SK-N-SH (cell line): ENCODE data around the gene SMYD3. TPM values are rescaled to one million over a fixed set of nuclear protein-coding genes. Genes with fewer than 3 reads are reported as not detected.

Experiments used
- CTCF ChIA-PET: fragments of 300-600, 350-600 bp; formaldehyde crosslinking; extraction: SDS; loops from one replicate; lab custom pipeline; 2021; lab: Yijun Ruan, JAX
- POLR2A ChIA-PET: fragments of 350-600 bp; sonication (Branson Sonifier 250); formaldehyde crosslinking; extraction: SDS; loops from one replicate; lab custom pipeline; 2020; ENCODE audit warnings: antibody characterized with exemption, inconsistent platforms; lab: Yijun Ruan, JAX
- DNase-seq: peaks from one replicate; pipeline ENCODE4 v3.0.0; 2012
- H2AFZ ChIP-seq: fragments of 200-600 bp; sonication (generic); 2 replicates; pipeline ENCODE4 v1.8.1; 2016; ENCODE audit warnings: antibody characterized with exemption, mild to moderate bottlenecking, low read depth
- H3F3A ChIP-seq: fragments of 200-600 bp; sonication (generic); replicated peaks from 2 replicates; pipeline ENCODE3; 2016; ENCODE audit warnings: antibody characterized with exemption, mild to moderate bottlenecking; ENCODE audit not compliant: insufficient read depth
- H3K27ac ChIP-seq, 2 experiments: fragments of 200-500 bp in 1 of 2; fragments of 200-600 bp in 1 of 2; sonication (Bioruptor generic) in 1 of 2; sonication (generic), shearing (Covaris generic) in 1 of 2; 2 replicates each; pipeline versions ENCODE4 v1.5.1 to v1.6.1; 2014 to 2016; ENCODE audit warnings: low read depth in 2 of 2, inconsistent platforms in 1 of 2, low read length in 1 of 2, mild to moderate bottlenecking in 1 of 2, mixed read lengths in 1 of 2
- H3K27me3 ChIP-seq: fragments of 200-600 bp; sonication (generic), shearing (Covaris generic); 2 replicates; pipeline ENCODE4 v1.6.1; 2016; ENCODE audit warnings: mixed run types; ENCODE audit not compliant: insufficient read depth
- H3K36me3 ChIP-seq, 2 experiments: fragments of 200-500 bp in 1 of 2; fragments of 200-600 bp in 1 of 2; sonication (Bioruptor generic) in 1 of 2; sonication (generic) in 1 of 2; replicated peaks in 1 of 2; 2 replicates each; pipeline versions ENCODE3 to v1.5.1; 2014 to 2016; ENCODE audit warnings: low read length in 1 of 2, mild to moderate bottlenecking in 1 of 2; ENCODE audit not compliant: insufficient read depth in 2 of 2, control insufficient read depth in 1 of 2
- H3K4me1 ChIP-seq, 2 experiments: fragments of 200-500 bp in 1 of 2; fragments of 200-600 bp in 1 of 2; sonication (Bioruptor generic) in 1 of 2; sonication (generic), shearing (Covaris generic) in 1 of 2; 2 replicates each; pipeline versions ENCODE4 v1.5.1 to v1.6.1; 2014 to 2016; ENCODE audit warnings: low read depth in 1 of 2, low read length in 1 of 2, mixed run types in 1 of 2; ENCODE audit not compliant: insufficient read depth in 2 of 2, control insufficient read depth in 1 of 2
- H3K4me2 ChIP-seq: fragments of 200-600 bp; sonication (generic), shearing (Covaris generic); 2 replicates; pipeline ENCODE4 v1.6.1; 2017; ENCODE audit warnings: mixed run types
- H3K4me3 ChIP-seq, 2 experiments: fragments of 200-500 bp in 1 of 2; fragments of 200-600 bp in 1 of 2; sonication (Bioruptor generic) in 1 of 2; sonication (generic), shearing (Covaris generic) in 1 of 2; 2 replicates each; pipeline versions ENCODE4 v1.5.1 to v1.8.1; 2014 to 2016; ENCODE audit warnings: low read depth in 2 of 2, inconsistent platforms in 1 of 2, low read length in 1 of 2, mild to moderate bottlenecking in 1 of 2, mixed read lengths in 1 of 2, moderate library complexity in 1 of 2
- H3K79me2 ChIP-seq: fragments of 200-600 bp; sonication (generic); 2 replicates; pipeline ENCODE4 v1.8.1; 2017; ENCODE audit warnings: mild to moderate bottlenecking; ENCODE audit not compliant: insufficient read depth
- H3K9ac ChIP-seq: fragments of 200-600 bp; sonication (generic); 2 replicates; pipeline ENCODE4 v1.6.1; 2017; ENCODE audit warnings: mixed run types
- H3K9me2 ChIP-seq: fragments of 200-600 bp; sonication (generic); 2 replicates; pipeline ENCODE4 v1.6.1; 2017; ENCODE audit warnings: mixed run types
- H3K9me3 ChIP-seq: fragments of 200-600 bp; sonication (generic); 2 replicates; pipeline ENCODE4 v1.6.1; 2017; ENCODE audit warnings: mixed run types, mild to moderate bottlenecking, moderate library complexity
- H4K20me1 ChIP-seq: fragments of 200-600 bp; sonication (generic); 2 replicates; pipeline ENCODE4 v1.6.1; 2017; ENCODE audit warnings: mild to moderate bottlenecking, mixed run types; ENCODE audit not compliant: insufficient read depth
- EP300 ChIP-seq, 2 experiments: IDR thresholded peaks; 2 replicates each; pipeline versions ENCODE4 v1.4.0 to v1.6.1; 2012; ENCODE audit warnings: borderline replicate concordance in 1 of 2, low read depth in 1 of 2, low read length in 1 of 2
- FOSL2 ChIP-seq: IDR thresholded peaks from 2 replicates; pipeline ENCODE4 v1.4.0; 2012; ENCODE audit warnings: low read depth, mild to moderate bottlenecking, moderate library complexity, borderline replicate concordance
- FOXJ3 ChIP-seq: sonication (generic); formaldehyde crosslinking; IDR thresholded peaks from 2 replicates; pipeline ENCODE4 v1.5.1; 2020; ENCODE audit warnings: mild to moderate bottlenecking, missing genetic modification reagents
- GABPA ChIP-seq: IDR thresholded peaks from 2 replicates; pipeline ENCODE4 v1.4.0; 2012; ENCODE audit warnings: low read depth, mild to moderate bottlenecking
- GATA2 ChIP-seq: sonication (generic); formaldehyde crosslinking; IDR thresholded peaks from 2 replicates; pipeline ENCODE4 v1.5.0; 2020; ENCODE audit warnings: mild to moderate bottlenecking, missing genetic modification reagents
- JUND ChIP-seq: IDR thresholded peaks from 2 replicates; pipeline ENCODE4 v1.4.0; 2012
- MEF2A ChIP-seq: IDR thresholded peaks from 2 replicates; pipeline ENCODE4 v1.4.0; 2012; ENCODE audit warnings: low read depth, borderline replicate concordance
- MXI1 ChIP-seq: IDR thresholded peaks from 2 replicates; pipeline ENCODE4 v1.6.1; 2012; ENCODE audit warnings: mild to moderate bottlenecking, low read depth, low read length, improper control_type of control experiment
- RCOR1 ChIP-seq: fragments of 150-350 bp; IDR thresholded peaks from 2 replicates; pipeline ENCODE4 v1.6.1; 2017; ENCODE audit warnings: antibody characterized with exemption, low read length
- RXRA ChIP-seq: IDR thresholded peaks from 2 replicates; pipeline ENCODE4 v1.4.0; 2012; ENCODE audit warnings: low read depth, mild to moderate bottlenecking, borderline replicate concordance
- YY1 ChIP-seq: IDR thresholded peaks from 2 replicates; pipeline ENCODE4 v1.4.0; 2012; ENCODE audit warnings: low read depth, mild to moderate bottlenecking
- WGBS: methylation state at CpG from one replicate; pipeline ENCODE4 v1.1.6; 2017; ENCODE audit warnings: low lambda C conversion rate; 5-methylcytosine and 5-hydroxymethylcytosine counted together
- polyA plus RNA-seq, 3 experiments: library from polyadenylated mRNA; depleted of rRNA; stranded (reverse); fragments of >200 nt; gene quantifications; 2 replicates each; pipeline ENCODE4 v1.2.3, GENCODE V29; 2012
- TF ChIP-seq, protein P1 (sequence below): IDR thresholded peaks from 2 replicates; pipeline ENCODE4 v1.6.1; 2012; ENCODE audit warnings: mild to moderate bottlenecking, low read depth, low read length, moderate library complexity
- TF ChIP-seq, protein P2 (sequence below): fragments of 150-350 bp; IDR thresholded peaks from 2 replicates; pipeline ENCODE4 v1.6.1; 2017; ENCODE audit warnings: antibody characterized with exemption, low read length, low read depth, borderline replicate concordance
- TF ChIP-seq, protein P3 (sequence below): fragments of 200-600 bp; sonication (generic); IDR thresholded peaks from 2 replicates; pipeline ENCODE4 v1.6.1; 2017; ENCODE audit warnings: antibody characterized with exemption, mild to moderate bottlenecking, moderate library complexity
- TF ChIP-seq, protein P4 (sequence below): IDR thresholded peaks from 2 replicates; pipeline ENCODE4 v1.4.0; 2012; ENCODE audit warnings: low read depth, borderline replicate concordance

The SMYD3 gene
- polyA plus RNA-seq, 1 of the 3 experiments (the other 2 are of a cell fraction): 31.4 TPM

DNA sequence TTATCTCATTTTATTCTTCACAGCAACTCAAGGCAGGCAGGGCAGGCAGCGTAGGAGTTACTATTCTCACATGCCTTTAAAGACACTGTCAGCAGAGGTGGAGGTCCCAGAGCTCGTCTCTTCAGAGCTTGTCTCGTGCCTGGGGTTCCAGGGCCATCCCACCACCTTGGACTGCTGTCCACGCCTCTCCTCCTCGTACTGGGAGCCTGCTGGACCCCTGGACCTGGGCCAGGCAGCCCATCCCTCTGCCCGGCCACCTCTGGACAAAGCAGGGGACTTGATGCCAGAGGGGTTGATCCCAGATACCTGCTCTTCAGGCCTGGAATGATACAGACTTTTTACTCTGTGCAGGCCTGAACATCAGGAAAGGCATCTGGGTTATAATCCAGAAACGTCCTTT, 805.4 kb downstream of the SMYD3 start (continued):
- TF ChIP-seq, protein P1, sequence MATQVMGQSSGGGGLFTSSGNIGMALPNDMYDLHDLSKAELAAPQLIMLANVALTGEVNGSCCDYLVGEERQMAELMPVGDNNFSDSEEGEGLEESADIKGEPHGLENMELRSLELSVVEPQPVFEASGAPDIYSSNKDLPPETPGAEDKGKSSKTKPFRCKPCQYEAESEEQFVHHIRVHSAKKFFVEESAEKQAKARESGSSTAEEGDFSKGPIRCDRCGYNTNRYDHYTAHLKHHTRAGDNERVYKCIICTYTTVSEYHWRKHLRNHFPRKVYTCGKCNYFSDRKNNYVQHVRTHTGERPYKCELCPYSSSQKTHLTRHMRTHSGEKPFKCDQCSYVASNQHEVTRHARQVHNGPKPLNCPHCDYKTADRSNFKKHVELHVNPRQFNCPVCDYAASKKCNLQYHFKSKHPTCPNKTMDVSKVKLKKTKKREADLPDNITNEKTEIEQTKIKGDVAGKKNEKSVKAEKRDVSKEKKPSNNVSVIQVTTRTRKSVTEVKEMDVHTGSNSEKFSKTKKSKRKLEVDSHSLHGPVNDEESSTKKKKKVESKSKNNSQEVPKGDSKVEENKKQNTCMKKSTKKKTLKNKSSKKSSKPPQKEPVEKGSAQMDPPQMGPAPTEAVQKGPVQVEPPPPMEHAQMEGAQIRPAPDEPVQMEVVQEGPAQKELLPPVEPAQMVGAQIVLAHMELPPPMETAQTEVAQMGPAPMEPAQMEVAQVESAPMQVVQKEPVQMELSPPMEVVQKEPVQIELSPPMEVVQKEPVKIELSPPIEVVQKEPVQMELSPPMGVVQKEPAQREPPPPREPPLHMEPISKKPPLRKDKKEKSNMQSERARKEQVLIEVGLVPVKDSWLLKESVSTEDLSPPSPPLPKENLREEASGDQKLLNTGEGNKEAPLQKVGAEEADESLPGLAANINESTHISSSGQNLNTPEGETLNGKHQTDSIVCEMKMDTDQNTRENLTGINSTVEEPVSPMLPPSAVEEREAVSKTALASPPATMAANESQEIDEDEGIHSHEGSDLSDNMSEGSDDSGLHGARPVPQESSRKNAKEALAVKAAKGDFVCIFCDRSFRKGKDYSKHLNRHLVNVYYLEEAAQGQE: no peak
- no peak for TF ChIP-seq RXRA
- TF ChIP-seq, protein P2, sequence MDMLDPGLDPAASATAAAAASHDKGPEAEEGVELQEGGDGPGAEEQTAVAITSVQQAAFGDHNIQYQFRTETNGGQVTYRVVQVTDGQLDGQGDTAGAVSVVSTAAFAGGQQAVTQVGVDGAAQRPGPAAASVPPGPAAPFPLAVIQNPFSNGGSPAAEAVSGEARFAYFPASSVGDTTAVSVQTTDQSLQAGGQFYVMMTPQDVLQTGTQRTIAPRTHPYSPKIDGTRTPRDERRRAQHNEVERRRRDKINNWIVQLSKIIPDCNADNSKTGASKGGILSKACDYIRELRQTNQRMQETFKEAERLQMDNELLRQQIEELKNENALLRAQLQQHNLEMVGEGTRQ: no peak
- TF ChIP-seq YY1: no peak

DNA sequence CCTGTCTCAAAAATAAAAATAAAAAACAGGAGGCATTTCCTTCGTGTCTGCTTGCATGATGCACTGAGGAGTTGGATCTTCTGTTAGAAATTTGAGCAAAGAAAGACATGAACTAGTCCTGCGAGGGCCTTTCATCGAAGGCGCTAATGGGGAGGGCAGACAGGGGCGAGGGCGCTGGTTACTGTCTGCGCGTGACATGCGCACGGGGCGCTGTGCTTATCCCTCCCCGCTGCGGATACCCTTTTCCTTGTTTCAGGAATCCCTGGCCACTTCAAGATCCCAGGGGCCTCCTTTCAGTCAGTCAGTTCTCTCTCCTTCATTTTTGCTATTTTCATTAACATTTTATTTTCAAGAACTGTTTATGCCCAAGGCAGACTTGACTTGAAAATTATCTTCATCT, 806.4 kb downstream of the SMYD3 start:
- DNase-seq: no peak
- Histone ChIP-seq H4K20me1 (no peaks in the 10 kb centered on the region), H3K9me3 (no peaks in the 10 kb centered on the region), H3K4me3 (no peak overlapping the region), H3K36me3 (peaks cover 0 to 61% of the 10 kb centered on the region in 2 experiments), H3K9me2 (no peaks in the 10 kb centered on the region), H3F3A (peaks cover 4% of the 10 kb centered on the region), H3K79me2 (no peaks in the 10 kb centered on the region), H3K9ac (no peak overlapping the region), H2AFZ (no peak overlapping the region), H3K4me1 (peaks cover 7 to 12% of the 10 kb centered on the region in 2 experiments; a peak in 3 of 4 replicates), H3K27me3 (no peaks in the 10 kb centered on the region), H3K27ac (peak overlapping the region in 1 of 2 experiments; percentile 48; a peak in 2 of 4 replicates), H3K4me2 (no peak overlapping the region)
- WGBS: 90% methylated on average over 13 of the region's 13 CpGs
- ChIA-PET POLR2A (no interaction called here), CTCF (interaction anchor here (0.6 to 1.2 kb wide), 4 partner anchors 8 to 296 kb away, joined by 3 to 4 read pairs (median 3); no protein-coding TSS in a partner anchor)
- TF ChIP-seq, protein P3, sequence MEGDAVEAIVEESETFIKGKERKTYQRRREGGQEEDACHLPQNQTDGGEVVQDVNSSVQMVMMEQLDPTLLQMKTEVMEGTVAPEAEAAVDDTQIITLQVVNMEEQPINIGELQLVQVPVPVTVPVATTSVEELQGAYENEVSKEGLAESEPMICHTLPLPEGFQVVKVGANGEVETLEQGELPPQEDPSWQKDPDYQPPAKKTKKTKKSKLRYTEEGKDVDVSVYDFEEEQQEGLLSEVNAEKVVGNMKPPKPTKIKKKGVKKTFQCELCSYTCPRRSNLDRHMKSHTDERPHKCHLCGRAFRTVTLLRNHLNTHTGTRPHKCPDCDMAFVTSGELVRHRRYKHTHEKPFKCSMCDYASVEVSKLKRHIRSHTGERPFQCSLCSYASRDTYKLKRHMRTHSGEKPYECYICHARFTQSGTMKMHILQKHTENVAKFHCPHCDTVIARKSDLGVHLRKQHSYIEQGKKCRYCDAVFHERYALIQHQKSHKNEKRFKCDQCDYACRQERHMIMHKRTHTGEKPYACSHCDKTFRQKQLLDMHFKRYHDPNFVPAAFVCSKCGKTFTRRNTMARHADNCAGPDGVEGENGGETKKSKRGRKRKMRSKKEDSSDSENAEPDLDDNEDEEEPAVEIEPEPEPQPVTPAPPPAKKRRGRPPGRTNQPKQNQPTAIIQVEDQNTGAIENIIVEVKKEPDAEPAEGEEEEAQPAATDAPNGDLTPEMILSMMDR: no peak
- TF ChIP-seq, protein P1: no peak
- TF ChIP-seq MXI1: no peak
- TF ChIP-seq RCOR1: no peak
- TF ChIP-seq GATA2 (CRISPR knock-in tag): no peak
- TF ChIP-seq, protein P4, sequence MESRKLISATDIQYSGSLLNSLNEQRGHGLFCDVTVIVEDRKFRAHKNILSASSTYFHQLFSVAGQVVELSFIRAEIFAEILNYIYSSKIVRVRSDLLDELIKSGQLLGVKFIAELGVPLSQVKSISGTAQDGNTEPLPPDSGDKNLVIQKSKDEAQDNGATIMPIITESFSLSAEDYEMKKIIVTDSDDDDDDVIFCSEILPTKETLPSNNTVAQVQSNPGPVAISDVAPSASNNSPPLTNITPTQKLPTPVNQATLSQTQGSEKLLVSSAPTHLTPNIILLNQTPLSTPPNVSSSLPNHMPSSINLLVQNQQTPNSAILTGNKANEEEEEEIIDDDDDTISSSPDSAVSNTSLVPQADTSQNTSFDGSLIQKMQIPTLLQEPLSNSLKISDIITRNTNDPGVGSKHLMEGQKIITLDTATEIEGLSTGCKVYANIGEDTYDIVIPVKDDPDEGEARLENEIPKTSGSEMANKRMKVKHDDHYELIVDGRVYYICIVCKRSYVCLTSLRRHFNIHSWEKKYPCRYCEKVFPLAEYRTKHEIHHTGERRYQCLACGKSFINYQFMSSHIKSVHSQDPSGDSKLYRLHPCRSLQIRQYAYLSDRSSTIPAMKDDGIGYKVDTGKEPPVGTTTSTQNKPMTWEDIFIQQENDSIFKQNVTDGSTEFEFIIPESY: no peak
- no peak for TF ChIP-seq FOXJ3
- TF ChIP-seq MEF2A: no peak
- TF ChIP-seq RXRA: no peak
- no peak for TF ChIP-seq JUND
- no peak for TF ChIP-seq GABPA
- TF ChIP-seq EP300 (IDR thresholded peaks at IDR 0.05; ENCODE audit: borderline replicate concordance in 1 of 2, low read depth in 1 of 2, low read length in 1 of 2): no peak
- no peak for TF ChIP-seq FOSL2
- TF ChIP-seq, all 33 proteins: peak for 0
